ENCODE data around the gene CPB2.
A peak's percentile ranks its signal among the peaks of the same experiment; 100 is the strongest.

CPB2 gene

DNA sequence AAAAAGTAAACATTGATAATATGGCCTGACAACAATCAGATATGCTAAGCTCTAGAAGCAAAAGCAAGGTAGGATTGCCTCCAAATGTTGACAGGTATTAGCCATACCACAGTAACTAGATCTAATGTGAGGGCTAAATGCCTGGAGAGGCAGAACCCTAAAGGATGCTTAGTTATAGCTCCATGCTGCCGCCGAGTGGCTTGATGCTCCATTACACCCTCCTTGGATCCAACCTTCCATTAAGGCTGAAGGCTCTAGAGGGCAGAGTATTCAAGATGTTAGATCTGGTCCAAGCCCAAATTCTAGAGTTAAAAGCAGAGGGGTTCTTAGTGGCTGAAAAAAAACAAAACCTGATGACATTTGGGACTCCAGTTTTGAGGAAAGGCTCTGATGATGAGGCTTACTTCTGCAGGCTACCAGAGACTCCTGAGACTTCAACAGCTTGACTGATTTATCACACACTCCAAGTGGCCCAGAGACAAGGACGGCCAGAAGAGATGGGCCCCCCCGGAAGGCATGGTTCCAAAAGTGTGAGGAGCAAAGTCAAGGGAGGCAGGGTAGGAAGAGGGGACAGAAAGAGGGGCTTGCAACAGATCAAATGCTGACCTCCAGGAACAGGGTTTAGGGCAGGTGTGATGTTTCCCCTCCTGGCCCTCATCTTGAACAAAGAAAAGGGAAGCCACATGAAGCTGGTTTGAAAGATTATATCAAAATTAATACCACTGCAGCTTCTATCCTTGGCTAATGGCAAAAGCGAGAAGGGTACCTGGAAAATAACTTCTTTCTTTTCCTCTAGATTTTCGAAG lies 21.9 kb upstream of the CPB2 start:
- peak; percentile 30 for DNase-seq

DNA sequence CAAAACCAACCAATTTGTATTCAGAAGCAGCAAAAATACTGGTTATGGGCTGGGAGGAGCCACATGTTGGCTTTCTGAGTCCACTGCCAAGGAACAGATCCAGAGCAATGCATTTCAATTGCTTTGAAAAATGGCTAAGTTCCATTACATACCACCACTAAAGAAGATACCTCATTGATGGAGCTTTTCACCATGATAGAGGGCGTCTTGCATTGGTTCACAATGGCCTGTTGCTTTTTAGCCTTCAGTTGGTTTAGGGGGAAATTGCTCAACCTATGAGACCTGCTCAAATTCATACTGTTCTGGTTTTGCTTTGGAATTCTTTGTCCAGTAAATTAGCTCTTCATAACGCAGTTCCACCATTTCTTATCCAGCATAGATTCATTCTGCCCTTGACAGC lies 21.2 kb upstream of the CPB2 start:
- DNase-seq, result no peak

DNA sequence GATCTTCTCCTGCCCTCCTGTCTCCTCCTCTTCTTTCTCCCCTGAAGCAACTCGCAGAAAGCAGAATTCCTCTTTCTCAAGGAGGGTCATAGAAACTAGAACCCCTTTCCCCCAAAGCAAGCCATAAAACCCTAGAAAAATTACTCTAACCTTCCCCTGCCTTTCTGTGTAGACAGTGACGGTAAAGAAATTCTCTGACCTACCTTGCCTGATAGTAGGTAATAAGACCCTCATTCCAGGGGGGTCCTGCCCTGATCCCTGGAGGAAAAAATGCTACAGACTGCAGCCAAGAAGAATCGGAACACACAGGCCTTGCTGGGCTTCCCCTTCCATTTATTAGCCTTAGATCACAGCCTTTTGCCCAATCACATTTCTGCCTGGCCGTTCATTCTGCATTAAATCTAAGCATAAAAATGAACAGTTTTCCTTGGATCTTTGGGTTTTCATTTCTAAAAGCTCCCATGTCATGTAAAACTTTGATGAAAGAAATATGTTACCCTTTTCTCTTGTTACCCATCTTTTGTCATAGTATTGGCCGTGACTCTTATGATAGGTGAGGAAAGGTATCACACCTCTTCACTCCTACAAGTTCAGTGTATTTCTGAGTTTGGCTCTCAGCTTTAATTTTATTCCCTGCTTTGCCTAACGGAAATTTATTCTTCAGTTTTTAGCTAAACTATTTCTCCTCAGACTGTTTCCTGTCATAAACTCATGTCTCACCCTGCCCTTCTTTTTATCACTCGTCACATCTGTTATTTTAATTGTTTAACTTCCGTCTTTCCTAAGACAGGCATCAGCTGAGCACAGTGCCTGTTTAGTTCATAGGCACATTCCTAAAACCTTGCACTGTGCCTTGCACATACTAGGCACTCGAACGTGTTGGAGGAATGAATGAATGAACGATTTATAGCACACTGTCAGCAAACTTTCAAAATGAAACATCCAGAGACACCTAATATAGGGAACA lies 20.4 kb upstream of the CPB2 start:
- no peak for DNase-seq

DNA sequence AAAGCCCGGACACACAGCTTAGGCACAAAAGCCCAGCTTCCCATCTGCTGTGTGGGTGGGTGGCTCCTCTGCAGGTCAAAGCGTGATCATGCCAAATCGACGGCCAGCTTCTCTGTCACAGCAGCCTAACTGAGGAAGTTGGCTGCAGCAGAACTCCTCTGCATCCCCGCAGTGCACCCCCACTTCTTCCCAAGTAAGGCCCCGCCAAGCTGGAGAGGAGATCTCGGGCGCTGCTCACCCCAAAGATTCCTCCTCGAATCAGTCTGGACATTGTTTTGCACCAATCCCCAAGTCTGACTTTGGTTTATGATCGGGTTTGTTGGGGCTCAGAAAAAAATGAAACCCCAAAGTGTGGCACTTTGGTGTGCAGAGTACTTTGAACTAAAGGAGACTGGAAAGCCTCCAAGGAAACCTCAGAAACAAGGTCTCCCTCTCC lies 19.7 kb upstream of the CPB2 start:
- DNase-seq, result no peak

DNA sequence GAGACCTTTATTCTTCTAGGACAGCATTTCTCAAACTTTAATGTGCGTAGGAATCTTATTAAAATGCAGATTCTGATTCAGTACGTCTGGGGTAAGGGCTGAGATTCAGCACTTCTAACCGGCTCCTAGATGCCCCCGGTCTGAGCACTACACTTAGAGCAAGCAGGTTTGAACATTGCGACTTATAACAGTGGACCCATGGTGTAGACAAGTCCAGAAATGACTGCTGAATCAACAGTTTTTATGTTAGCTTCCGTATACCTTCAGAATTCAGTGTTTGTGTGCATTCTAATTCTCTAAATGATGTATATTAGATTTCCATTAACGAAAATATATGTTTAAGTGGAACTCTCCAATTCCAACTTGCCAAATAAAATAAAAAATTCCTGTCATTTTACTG lies 17.5 kb upstream of the CPB2 start:
- no peak for DNase-seq

DNA sequence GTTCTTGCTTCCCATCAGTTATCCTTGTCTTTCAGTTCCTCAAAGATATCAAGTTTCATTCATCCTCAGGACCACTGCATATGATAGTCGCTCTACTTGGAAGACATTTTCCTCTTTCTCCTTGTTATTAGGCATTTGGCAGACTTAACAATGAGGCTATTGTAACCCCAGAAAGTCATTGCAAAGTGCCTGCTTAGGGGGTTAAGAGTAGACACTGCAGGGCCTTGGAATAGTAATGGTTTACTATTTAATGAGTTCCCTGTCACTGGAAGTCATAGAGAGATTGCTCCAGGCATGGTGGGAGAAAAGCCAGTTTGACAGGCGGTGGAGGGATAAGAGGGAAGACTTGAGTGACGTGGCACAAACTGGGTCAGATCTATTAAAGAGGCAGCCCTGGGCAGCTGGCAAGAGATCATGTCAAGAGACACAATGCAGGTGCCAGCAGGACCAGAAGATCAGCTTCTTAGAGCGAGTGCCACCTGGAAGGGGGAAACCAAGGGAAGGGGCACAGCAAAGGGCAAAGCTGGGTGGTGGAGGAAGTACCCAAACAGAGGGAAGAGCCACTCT lies 16.8 kb upstream of the CPB2 start:
- no peak for DNase-seq

DNA sequence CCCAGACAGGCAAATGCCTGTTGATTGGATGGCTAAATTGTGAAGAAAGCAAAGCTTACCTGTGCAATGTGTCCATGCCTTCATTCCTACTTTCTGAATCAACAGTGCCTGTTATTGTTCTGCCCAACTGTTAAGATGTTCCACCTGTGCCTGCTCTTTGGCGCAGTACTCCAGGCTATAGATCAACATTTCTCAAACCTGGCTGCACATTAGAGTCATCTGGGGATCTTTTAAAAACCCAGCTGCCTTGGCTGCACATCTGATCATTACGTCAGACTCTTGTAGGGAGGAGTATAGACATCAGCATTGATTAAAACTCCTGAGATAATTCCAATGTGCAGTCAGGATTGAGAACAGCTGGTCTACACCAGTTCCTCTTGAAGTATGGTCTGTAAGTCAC lies 16.2 kb upstream of the CPB2 start:
- DNase-seq, result no peak

DNA sequence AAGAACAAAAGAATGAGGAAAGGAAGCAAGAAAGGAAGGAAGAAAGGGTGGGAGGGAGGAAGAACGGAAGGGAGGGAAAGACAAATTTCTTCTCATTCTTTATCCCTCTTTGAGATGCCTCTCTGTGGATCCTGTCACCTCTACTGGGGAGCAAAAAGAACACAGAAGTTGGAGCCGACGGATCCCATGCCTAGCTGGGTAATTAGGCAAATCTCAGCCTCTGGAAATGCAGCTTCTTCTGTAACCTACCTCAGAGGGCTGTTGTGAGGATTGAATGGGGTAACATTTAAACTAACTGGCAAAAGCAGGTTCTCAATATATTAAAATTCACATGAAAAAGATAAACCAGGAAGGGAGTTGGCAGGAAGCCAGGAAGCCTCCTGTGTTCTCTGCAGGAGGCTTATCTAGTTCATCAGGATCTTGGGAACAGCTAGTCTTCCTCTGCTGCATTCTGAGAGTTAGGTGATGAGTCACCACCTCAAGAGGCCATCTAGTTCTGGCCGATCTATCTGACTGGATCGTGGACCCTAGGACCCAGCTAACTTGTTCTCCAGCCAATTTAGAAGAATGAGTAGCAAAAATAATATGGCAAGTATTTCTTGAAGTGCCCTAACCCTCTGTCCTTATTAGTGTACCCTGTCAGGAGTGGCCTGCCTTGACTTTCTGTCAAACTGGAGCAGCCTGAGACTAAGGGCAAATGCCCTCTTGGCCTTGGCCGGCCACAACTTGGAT lies 15.2 kb upstream of the CPB2 start:
- DNase-seq, result peak; percentile 7

DNA sequence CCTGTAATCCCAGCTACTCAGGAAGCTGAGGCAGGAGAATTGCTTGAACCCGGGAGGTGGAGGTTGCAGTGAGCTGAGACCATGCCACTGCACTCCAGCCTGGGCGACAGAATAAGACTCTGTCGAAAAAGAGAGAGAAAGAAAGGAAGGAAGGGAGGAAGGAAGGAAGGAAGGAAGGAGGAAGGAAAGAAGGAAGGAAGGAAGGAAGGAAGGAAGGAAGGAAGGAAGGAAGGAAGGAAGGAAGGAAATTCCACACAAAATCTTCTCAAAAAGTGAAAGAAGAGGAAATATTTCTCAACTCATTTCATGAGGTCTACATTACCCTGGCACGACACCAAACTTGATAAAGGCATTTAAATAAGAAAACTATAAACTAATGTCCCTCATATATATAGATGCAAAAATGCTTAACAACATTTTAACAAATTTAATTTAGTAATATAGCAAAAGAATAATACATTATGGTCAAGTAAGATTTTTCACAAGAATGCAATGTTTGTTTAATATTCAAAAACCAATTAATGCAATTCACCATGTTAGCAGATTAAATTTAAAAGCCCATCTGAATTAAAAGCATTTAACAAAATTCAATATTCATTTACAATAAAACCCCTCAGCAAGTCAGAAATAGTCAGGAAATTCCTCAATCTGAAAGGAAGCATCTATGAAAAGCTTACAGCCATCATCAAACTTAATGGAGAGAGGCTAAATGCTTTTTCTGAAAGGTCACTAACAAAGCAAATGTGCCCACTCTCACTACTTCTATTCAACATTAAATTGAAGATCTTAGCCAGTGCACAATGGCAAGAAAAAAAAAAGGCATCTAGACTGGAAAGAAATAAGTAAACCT lies 12.0 kb upstream of the CPB2 start:
- no peak for DNase-seq

DNA sequence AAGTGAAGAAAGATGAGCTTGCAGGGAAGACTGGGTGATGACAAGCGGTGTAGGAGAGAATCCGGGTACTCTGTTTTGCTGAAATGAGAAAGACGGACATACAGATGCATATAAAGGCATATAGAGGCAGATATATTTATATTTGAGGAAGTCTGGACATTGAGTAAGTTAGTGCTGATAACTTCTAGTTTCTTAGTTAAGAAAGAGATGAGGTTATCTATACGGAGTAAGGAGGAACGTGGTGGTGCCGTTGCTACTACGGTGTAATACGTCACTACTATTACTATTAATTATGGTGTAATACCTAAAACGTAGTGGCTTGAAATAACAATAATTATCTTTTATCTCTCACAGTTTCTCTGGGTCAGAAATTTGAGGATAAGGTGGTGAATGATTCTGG lies 9.8 kb upstream of the CPB2 start:
- no peak for DNase-seq

DNA sequence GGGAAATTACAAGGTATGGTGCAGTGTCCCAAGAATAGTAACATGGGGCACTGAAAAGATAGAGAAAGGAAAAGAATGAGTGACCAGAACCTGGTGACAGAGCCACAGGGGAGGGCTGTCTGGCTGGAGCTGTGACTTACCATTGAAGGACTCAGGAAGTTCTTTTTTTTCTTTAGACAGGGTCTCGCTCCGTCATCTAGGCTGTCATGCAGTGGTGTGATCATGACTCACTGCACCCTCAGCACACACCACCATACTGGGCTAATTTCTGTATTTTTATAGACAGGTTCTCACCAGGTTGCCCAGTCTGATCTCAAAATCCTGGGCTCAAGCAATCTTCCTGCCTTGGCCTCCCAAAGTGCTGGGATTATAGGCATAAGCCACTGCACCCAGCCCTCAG lies 8.8 kb upstream of the CPB2 start:
- DNase-seq, result no peak

DNA sequence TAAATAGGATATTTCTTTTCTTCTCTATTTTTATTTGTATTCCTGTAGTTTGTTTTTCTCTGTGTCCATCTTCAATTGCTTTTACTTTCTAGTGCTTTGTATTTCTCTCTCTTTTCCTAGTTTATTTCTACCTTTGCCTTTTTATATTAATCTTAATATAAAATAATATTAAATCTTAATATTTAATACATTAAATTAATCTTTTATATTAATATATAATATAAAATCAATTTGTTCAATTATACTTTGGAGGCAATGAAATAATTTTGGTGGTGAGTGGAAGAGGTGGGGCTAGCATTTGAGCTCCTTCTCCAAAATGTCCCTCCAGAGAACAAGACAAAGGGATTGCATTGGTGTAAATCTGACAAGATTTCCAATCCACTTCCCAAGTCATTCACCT lies 6.3 kb upstream of the CPB2 start:
- DNase-seq, result no peak

DNA sequence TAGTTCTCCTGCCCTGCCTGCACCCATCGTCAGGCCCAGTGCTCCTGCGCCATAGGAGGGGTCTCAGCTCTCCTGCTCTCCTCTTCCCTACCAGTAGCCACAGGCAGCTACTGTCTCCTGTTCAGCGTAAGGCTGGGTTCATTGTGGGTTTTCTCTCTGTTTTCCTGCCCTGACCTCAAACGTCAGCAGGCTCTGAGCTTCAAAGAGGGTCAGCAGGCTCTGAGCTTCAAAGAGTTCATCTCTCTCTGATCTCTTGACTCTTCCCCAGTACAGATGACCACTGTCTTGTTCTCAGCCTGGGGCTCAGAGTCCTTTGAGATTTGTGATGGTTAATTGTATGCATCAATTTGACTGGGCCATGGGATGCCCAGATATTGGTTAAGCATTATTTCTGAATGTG lies 4.6 kb upstream of the CPB2 start:
- no peak for DNase-seq

DNA sequence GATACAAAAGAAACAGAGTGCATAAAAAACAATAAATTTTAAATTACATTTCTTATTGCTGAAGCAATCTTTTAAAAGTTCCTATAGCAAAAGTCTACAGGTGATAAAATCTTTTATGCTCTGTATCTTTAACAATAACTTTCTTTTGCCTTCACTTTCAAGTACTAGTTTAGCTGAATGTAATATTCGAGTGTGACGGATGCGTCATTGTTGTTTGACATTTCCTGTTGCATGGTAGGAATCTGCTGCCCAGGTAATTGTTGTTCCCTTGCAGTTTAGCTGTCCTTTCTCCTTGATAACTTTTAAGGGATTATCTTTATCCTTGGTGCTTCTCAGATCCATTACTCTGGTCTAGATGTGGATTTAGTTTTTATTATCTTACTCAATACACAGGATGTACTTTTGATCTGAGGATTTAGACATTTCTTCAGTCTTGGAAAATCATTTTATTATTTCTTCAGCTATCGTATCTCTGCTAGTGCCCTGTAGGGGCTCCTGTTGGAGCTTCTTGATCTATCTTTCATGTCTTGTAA lies 2.1 kb upstream of the CPB2 start:
- DNase-seq, result no peak

DNA sequence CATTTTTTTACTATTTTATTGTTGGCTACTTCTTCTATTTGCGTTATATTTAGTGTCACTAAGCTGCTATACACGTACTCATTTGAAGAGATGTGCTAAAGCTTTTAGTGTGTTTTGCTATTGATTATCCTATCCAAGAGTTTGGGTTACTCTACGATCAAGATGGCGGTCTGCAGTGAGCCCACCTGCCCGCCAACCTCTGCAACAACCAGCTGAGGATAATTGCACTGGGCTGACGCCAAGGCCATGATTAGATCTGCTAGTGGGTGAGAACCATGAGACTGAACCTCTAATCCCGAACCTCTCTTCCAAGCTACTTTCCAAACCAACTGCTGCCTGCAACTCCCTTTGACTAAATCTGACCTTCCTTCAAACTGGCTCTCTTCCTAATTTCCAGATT lies 1.8 kb downstream of the CPB2 start:
- DNase-seq, result no peak

DNA sequence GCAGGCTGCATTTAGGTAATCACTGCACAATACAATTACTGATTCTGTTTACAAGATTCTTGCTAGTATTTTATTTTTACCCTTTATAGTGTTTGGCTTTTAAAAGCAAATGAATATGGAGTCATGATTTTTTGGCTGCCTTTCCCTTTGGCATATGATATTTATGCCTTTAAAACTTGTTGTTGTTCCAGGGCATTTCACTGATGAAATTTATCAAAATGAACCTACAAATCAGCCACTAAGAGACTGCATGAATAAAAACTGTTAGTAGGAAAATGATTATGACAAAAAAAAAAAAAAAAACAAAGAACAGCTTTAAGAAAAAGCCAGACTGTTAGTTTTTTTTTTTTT lies 2.6 kb downstream of the CPB2 start:
- no peak for DNase-seq

DNA sequence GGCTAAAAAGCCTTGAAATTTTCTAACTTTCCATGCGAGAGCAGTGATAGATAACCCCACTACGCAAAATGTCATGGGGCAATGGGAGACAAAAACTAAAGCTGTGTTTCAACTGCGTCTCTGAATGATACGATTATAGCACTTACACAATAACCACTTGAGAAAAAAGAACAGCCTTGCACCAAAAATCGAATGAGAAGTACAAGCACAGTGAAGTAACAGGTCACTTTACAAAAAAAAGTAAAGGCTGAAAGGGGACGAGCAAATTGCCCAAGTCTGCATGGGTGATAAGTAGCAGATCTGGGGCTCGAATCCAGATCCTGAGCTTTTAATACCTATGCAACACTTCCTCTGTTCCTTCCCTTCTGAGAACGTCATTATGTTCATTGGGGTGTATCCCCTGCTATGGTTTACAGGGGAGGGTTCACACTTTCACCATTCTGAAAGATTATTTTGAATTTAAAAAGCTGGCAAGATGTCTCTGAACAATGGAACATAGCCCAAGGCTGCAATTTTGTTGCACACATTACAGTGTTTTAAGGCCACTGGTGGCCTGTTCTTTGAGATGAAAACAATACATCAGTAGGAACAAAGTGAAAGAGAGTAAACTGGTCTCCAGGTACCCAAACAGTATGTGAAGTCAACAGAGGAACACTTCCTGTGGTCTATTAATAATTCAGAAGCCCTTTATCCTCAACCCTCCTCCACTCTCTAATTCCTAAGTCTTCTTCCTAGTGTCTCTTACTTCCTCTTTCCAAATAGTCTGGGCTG lies 3.2 kb downstream of the CPB2 start:
- DNase-seq, result no peak

DNA sequence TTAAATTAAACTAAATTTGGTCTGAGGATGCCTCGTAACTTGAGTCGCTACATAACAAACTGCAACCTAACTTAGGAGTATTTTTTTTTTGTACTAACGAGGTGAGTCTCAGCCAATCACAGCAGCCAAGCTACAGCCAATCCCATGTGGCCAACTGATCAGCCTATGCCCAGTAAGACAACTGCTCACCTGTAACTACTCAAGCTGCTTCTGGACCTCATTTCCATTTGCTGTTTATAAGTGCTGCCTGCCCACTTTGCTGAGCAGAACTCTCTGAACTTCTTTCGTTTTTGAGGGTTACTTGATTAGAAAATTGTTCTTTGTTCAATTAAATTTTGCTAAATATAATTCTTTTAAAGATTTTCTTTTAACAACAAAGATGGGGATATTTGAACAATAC lies 3.8 kb downstream of the CPB2 start:
- no peak for DNase-seq

DNA sequence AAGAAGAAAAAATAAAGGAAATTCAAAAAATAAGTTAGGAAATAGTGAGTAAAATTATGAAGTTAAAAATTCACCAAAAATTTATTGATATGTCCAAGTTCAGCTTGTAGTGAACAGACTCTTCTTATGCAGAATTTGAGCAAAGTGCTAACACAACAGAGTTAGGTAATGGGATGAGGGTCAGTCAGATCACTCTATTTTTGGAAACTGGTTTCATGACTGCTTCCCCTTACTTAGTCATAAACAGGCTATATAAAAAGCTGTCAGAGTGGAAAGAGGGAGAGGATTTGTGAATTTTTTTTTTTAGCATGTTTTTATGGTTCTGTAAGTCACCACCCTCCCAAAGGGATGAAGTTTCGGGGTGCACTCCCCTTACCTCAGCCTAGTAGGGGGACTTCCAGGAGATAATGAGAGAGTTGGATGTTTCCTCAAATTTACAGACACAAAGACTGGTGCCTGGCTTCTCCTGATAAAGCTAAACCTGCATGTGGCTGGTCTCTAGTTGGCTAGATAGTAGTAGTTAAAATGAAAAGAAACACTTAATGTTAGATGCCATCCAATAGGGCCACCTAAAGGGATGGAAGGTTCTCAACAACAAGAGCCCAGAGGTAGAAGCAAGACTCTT lies 4.5 kb downstream of the CPB2 start:
- no peak for DNase-seq

DNA sequence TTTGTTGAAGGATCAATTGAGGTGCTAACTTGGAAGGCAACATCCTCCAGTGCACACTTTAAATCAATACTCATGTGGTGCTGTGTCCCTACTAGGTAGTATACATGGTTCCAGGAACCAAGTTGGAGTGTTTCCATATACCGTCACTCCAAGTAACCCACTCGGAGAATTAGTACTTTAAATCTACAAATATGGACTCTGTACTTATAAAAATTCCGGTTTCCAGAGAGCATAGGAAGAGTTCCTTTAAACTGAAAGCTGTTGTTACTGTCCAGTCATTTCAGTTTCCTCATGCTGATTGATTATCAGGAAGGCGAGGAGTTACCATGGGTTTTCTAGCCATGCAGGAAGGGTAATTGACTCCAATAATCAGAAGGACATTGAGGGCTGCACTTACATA lies 7.2 kb downstream of the CPB2 start:
- no peak for DNase-seq

DNA sequence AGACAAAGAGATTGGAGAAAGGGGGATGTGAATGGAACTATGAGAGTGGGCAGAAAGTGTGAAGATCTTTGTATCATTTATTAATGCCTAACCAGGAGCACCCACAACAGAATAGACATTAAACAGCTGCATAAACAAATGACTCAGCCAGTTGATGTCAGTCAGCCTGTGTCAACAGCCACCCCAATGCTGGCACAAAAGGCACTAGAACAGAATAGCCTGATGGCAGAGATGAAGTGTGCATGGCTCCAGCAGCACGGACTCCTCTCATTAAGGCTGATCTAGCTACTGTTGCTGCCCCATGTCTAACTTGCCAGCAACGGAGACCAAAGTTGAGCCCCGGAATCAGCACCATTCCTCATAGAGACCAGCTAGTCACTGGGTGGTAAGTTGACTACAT lies 7.8 kb downstream of the CPB2 start:
- no peak for DNase-seq
